IPS-NIHi11 (cell line): ENCODE measurements around the gene HOXC10.

ENCODE experiments used
- DNase-seq: peaks from one replicate; pipeline ENCODE4 v3.0.0; 2012; ENCODE audit warnings: mixed read lengths, low spot score

HOXC10 gene

GRCh38 chr12:53977596-53978445, 7.1 kb upstream of the HOXC10 start:
- no peak for DNase-seq

- DNase-seq, result no peak
Observed at GRCh38 chr12:53978477-53979356, 6.2 kb upstream of the HOXC10 start.

GRCh38 chr12:53980104-53980801, 4.7 kb upstream of the HOXC10 start:
- DNase-seq, result no peak

GRCh38 chr12:53980802-53981496, 4.0 kb upstream of the HOXC10 start:
- no peak for DNase-seq

- DNase-seq, result no peak
Observed at GRCh38 chr12:53981634-53982565, 3.0 kb upstream of the HOXC10 start.

GRCh38 chr12:53982648-53983567, 2.0 kb upstream of the HOXC10 start:
- no peak for DNase-seq

- no peak for DNase-seq
Observed at GRCh38 chr12:53983568-53983949, 1.4 kb upstream of the HOXC10 start.

- DNase-seq, result no peak
Observed at GRCh38 chr12:53983950-53984572, 885 bp upstream of the HOXC10 start.

GRCh38 chr12:53985692-53985993, 697 bp downstream of the HOXC10 start:
- no peak for DNase-seq

- DNase-seq, result peak; percentile 41
Observed at GRCh38 chr12:53985994-53986685, 1.2 kb downstream of the HOXC10 start.

GRCh38 chr12:53986686-53987483, 1.9 kb downstream of the HOXC10 start:
- no peak for DNase-seq

GRCh38 chr12:53987787-53988230, 2.9 kb downstream of the HOXC10 start:
- no peak for DNase-seq

- DNase-seq, result no peak
Observed at GRCh38 chr12:53988541-53989226, 3.7 kb downstream of the HOXC10 start.

GRCh38 chr12:53989227-53990113, 4.5 kb downstream of the HOXC10 start:
- no peak for DNase-seq

GRCh38 chr12:53990311-53991076, 5.5 kb downstream of the HOXC10 start:
- no peak for DNase-seq
